DND-41 (cell line): ENCODE results near the gene TIGD6.

Source experiments
- EZH2 ChIP-seq: IDR thresholded peaks from 3 replicates; pipeline ENCODE4 v1.6.1; 2012; ENCODE audit warnings: borderline replicate concordance, low read depth, mild to moderate bottlenecking, moderate library complexity, low read length, inconsistent platforms; ENCODE audit not compliant: severe bottlenecking
- TF ChIP-seq, protein P1 (sequence below): IDR thresholded peaks from 2 replicates; pipeline ENCODE4 v1.5.1; 2012; ENCODE audit warnings: borderline replicate concordance, low read length, moderate library complexity, mild to moderate bottlenecking; ENCODE audit not compliant: poor library complexity, severe bottlenecking; ENCODE audit errors: extremely low read depth

DNA sequence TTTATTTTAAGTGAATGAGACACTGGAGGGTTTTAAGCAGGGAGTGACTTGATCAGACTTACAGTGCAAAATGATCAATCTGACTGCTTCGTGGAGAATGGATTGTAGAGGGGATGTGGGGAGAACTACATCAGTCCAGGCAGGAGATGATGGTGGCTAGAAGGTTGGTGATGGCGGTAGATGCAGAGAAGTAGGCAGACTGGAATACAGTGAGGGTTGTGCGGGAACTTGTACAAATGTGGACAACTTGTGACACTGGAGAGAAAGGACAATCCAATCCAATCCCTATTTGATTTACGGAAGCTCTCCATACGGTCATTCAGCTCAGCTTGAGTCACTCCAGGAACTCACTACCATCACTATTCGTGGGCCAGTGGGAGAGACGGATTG, 593 bp downstream of the TIGD6 start:
- TF ChIP-seq, protein P1, sequence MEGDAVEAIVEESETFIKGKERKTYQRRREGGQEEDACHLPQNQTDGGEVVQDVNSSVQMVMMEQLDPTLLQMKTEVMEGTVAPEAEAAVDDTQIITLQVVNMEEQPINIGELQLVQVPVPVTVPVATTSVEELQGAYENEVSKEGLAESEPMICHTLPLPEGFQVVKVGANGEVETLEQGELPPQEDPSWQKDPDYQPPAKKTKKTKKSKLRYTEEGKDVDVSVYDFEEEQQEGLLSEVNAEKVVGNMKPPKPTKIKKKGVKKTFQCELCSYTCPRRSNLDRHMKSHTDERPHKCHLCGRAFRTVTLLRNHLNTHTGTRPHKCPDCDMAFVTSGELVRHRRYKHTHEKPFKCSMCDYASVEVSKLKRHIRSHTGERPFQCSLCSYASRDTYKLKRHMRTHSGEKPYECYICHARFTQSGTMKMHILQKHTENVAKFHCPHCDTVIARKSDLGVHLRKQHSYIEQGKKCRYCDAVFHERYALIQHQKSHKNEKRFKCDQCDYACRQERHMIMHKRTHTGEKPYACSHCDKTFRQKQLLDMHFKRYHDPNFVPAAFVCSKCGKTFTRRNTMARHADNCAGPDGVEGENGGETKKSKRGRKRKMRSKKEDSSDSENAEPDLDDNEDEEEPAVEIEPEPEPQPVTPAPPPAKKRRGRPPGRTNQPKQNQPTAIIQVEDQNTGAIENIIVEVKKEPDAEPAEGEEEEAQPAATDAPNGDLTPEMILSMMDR, result no peak
- no peak for TF ChIP-seq EZH2
